PC-3 (cell line): ENCODE measurements around the gene CHAC1. TPM values are rescaled to one million over a fixed set of nuclear protein-coding genes. Genes with fewer than 3 reads are reported as not detected.
A peak's percentile ranks its signal among the peaks of the same experiment; 100 is the strongest.

Experiments used
- ATAC-seq: fragments of 200-7000 bp; cut with Tn5 transposase; 2 replicates; pipeline ENCODE4 v1.9.1; 2020; ENCODE audit warnings: mild to moderate bottlenecking, moderate library complexity
- BruUV-seq: library from RNA; stranded (reverse); fragments of 400-500 nt; replicated peaks from 2 replicates; lab custom pipeline; 2021; lab: Mats Ljungman, UMichigan
- CTCF ChIA-PET: fragments of 300-600 bp; sonication (Branson Sonifier 250); formaldehyde crosslinking; loops from one replicate; lab custom pipeline; 2022; ENCODE audit warnings: antibody characterized with exemption; lab: Charles Lee
- POLR2A ChIA-PET: fragments of 300-600 bp; sonication (Branson Sonifier 250); formaldehyde crosslinking; loops from one replicate; lab custom pipeline; 2022; ENCODE audit warnings: antibody characterized with exemption; ENCODE audit not compliant: unreplicated experiment; lab: Charles Lee
- DNase-seq: peaks from one replicate; pipeline ENCODE4 v3.0.0-alpha.2; 2015
- H2AFZ ChIP-seq: fragments of 300-600 bp; sonication (generic); 2 replicates; pipeline ENCODE4 v1.6.0; 2016; ENCODE audit warnings: antibody characterized with exemption, low read length
- H3F3A ChIP-seq: fragments of 300-600 bp; sonication (generic); one replicate; pipeline ENCODE4 v1.6.0; 2017; ENCODE audit warnings: antibody characterized with exemption, low read length, control low read depth, mild to moderate bottlenecking; ENCODE audit not compliant: unreplicated experiment
- H3K27ac ChIP-seq: fragments of 300-600 bp; sonication (generic); 2 replicates; pipeline ENCODE4 v1.5.1; 2016; ENCODE audit warnings: mild to moderate bottlenecking, low read length
- H3K27me3 ChIP-seq: fragments of 300-600 bp; sonication (generic); 2 replicates; pipeline ENCODE4 v1.6.1; 2016; ENCODE audit warnings: low read length, mixed read lengths
- H3K36me3 ChIP-seq: fragments of 300-600 bp; sonication (generic); 2 replicates; pipeline ENCODE4 v1.6.1; 2016; ENCODE audit warnings: low read depth, mixed run types, low read length, mixed read lengths
- H3K4me1 ChIP-seq: fragments of 300-600 bp; sonication (generic); 2 replicates; pipeline ENCODE4 v1.5.1; 2016; ENCODE audit warnings: low read length; ENCODE audit not compliant: insufficient read depth
- H3K4me2 ChIP-seq: fragments of 300-600 bp; sonication (generic); 2 replicates; pipeline ENCODE4 v1.6.0; 2016; ENCODE audit warnings: low read length
- H3K4me3 ChIP-seq: fragments of 300-600 bp; sonication (generic); 2 replicates; pipeline ENCODE4 v1.5.1; 2016; ENCODE audit warnings: mild to moderate bottlenecking, low read length, mixed read lengths
- H3K79me2 ChIP-seq: fragments of 300-600 bp; sonication (generic); 2 replicates; pipeline ENCODE4 v1.6.1; 2017; ENCODE audit warnings: low read length, mixed read lengths
- H3K9ac ChIP-seq: fragments of 300-600 bp; sonication (generic); 2 replicates; pipeline ENCODE4 v1.6.0; 2016; ENCODE audit warnings: mild to moderate bottlenecking, low read length
- H3K9me2 ChIP-seq: fragments of 300-600 bp; sonication (generic); replicated peaks from 2 replicates; pipeline ENCODE4 v1.6.1; 2016; ENCODE audit warnings: mixed run types, low read length, mixed read lengths
- H3K9me3 ChIP-seq: fragments of 300-600 bp; sonication (generic); 2 replicates; pipeline ENCODE4 v1.6.1; 2016; ENCODE audit warnings: low read length, mixed read lengths
- H4K20me1 ChIP-seq: fragments of 300-600 bp; sonication (generic); 2 replicates; pipeline ENCODE4 v1.6.1; 2016; ENCODE audit warnings: low read length, mixed read lengths
- CTCF ChIP-seq: fragments of 300-600 bp; sonication (generic); conservative IDR thresholded peaks from 2 replicates; pipeline ENCODE4 v1.5.1; 2017; ENCODE audit warnings: antibody characterized with exemption, low read depth, mild to moderate bottlenecking, low read length
- EZH2 ChIP-seq: fragments of 300-600 bp; sonication (generic); IDR thresholded peaks from one replicate; pipeline ENCODE4 v1.6.1; 2017; ENCODE audit warnings: antibody characterized with exemption, mild to moderate bottlenecking, low read length; ENCODE audit not compliant: unreplicated experiment
- EZH2phosphoT487 ChIP-seq: fragments of 300-600 bp; sonication (generic); IDR thresholded peaks from 2 replicates; pipeline ENCODE4 v1.6.1; 2018; ENCODE audit warnings: mild to moderate bottlenecking, antibody characterized with exemption, low read length, borderline replicate concordance
- intact Hi-C: fragments of 100-400 bp; cut with micrococcal nuclease; formaldehyde crosslinking; loops from 2 replicates; pipeline ENCODE4 v1.9.0; 2023
- total RNA-seq: library from RNA; depleted of rRNA; stranded (reverse); fragments of >200 nt; gene quantifications from 2 replicates; pipeline ENCODE4 v1.2.3, GENCODE V29; 2014

CHAC1 gene
- total RNA-seq, 1 experiment from 2014 or later = 13.3 TPM

GRCh38 chr15:40995656-40996055, 42.4 kb downstream of the CHAC1 start:
- no peak overlapping the region for H2AFZ ChIP-seq
- no peak overlapping the region for H3K9ac ChIP-seq
- no peak overlapping the region for H3K27ac ChIP-seq
- H3K4me3 ChIP-seq = no peak overlapping the region
- H3K79me2 ChIP-seq = peaks cover 3% of the 10 kb centered on the region; the same call in 1 of the 2 replicates
- no peaks in the 10 kb centered on the region for H3K9me3 ChIP-seq
- H3F3A ChIP-seq = peaks cover 10% of the 10 kb centered on the region
- H3K4me1 ChIP-seq = peaks cover 24% of the 10 kb centered on the region
- intact Hi-C loops = loop anchor here (5.0 kb wide), 1 partner anchor 43 kb away; the partner anchor contains the start of gene CHAC1
- no peaks in the 10 kb centered on the region for H3K27me3 ChIP-seq
- ATAC-seq (no peak), DNase-seq (no peak)
- no peaks in the 10 kb centered on the region for H3K9me2 ChIP-seq
- peaks cover 49% of the 10 kb centered on the region for H3K36me3 ChIP-seq
- TF ChIP-seq EZH2phosphoT487 = no peak
- no peak for TF ChIP-seq EZH2
- TF ChIP-seq CTCF = no peak
- ChIA-PET CTCF (no interaction called here), POLR2A (no interaction called here)
- no TSS peak for BruUV-seq
- no peaks in the 10 kb centered on the region for H4K20me1 ChIP-seq
- H3K4me2 ChIP-seq = no peak overlapping the region

GRCh38 chr15:40999190-40999589, 45.9 kb downstream of the CHAC1 start:
- peak; percentile 84 for ATAC-seq
- peaks cover 10% of the 10 kb centered on the region for H3F3A ChIP-seq
- H3K4me1 ChIP-seq = peaks cover 43% of the 10 kb centered on the region
- BruUV-seq = no TSS peak
- 0 out of 2 replicates have a peak overlapping the region, but pooled peaks have one; percentile 4 for H3K4me3 ChIP-seq
- no peaks in the 10 kb centered on the region for H4K20me1 ChIP-seq
- ChIA-PET POLR2A (interaction anchor here (0.6 kb wide), 1 partner anchor 115 kb away, joined by 3 read pairs; no protein-coding TSS in a partner anchor), CTCF (interaction anchor here (0.8 kb wide), 1 partner anchor 57 kb away, joined by 3 read pairs; no protein-coding TSS in a partner anchor)
- peaks cover 44% of the 10 kb centered on the region for H3K36me3 ChIP-seq
- peak overlapping the region; percentile 74 for H3K9ac ChIP-seq
- no peak overlapping the region for H2AFZ ChIP-seq
- peak overlapping the region; percentile 58 for H3K4me2 ChIP-seq
- DNase-seq = peak; percentile 96
- H3K27me3 ChIP-seq = no peaks in the 10 kb centered on the region
- H3K27ac ChIP-seq = peak overlapping the region; percentile 95
- no peaks in the 10 kb centered on the region for H3K9me2 ChIP-seq
- peaks cover 9% of the 10 kb centered on the region for H3K79me2 ChIP-seq
- intact Hi-C loops = loop anchor here (2.0 to 5.0 kb wide), 2 partner anchors 18 to 47 kb away; partner anchors contain the start of gene CHAC1
- TF ChIP-seq EZH2phosphoT487 (no peak), CTCF (no peak), EZH2 (no peak)
- H3K9me3 ChIP-seq = no peaks in the 10 kb centered on the region

GRCh38 chr15:41001524-41002214, 48.4 kb downstream of the CHAC1 start:
- Histone ChIP-seq H3K4me2 (peak overlapping the region; percentile 12), H3K9ac (peak overlapping the region; percentile 36), H3K4me1 (peaks cover 43% of the 10 kb centered on the region), H3K27me3 (no peaks in the 10 kb centered on the region), H3K79me2 (peaks cover 9% of the 10 kb centered on the region), H3K27ac (peak overlapping the region; percentile 95), H3F3A (peaks cover 10% of the 10 kb centered on the region), H3K4me3 (no peak overlapping the region), H3K36me3 (peaks cover 51% of the 10 kb centered on the region), H2AFZ (no peak overlapping the region), H3K9me2 (no peaks in the 10 kb centered on the region), H3K9me3 (no peaks in the 10 kb centered on the region), H4K20me1 (no peaks in the 10 kb centered on the region)
- ATAC-seq (peak; percentile 57), DNase-seq (peak; percentile 70)
- POLR2A ChIA-PET = no interaction called here
- BruUV-seq = no TSS peak
- CTCF ChIA-PET = no interaction called here
- intact Hi-C loops = loop anchor here (5.0 kb wide), 1 partner anchor 94 kb away; no protein-coding TSS in a partner anchor
- no peak for TF ChIP-seq CTCF
- no peak for TF ChIP-seq EZH2phosphoT487
- TF ChIP-seq EZH2 = no peak
